ENCODE data around the gene SGMS1.
"Not testable (repeated sequence)": the region's sequence is repeated elsewhere in the genome, so short reads cannot be mapped to it uniquely, and the experiment has no call there.

Gene SGMS1

GRCh38 chr10:50575477-50576244 is 48.1 kb downstream of the SGMS1 start:
- no peak for TF ChIP-seq CTCF (conservative IDR thresholded peaks at IDR 0.05; ENCODE audit: low read depth, low read length)
- H3K4me3 ChIP-seq (ENCODE audit: low read depth, low read length): no peak overlapping the region
- no peak for DNase-seq (ENCODE audit: low read depth)

DNA sequence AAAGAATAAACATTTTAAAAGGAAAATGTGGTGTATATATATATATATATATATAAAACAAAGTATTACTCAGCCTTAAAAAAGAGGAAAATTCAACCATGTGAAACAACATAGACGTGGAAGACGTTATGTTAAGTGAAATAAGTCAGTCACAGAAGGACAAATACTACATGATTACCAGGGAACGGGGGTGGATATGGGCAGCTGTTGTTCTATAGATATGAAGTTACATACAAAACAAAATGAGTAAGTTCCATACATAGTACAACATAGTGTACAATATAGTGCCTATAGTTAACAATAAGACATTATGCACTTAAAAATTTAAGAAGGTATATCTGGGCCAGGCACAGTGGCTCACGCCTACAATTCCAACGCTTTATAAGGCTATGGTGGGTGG is 48.8 kb downstream of the SGMS1 start:
- H3K4me3 ChIP-seq (ENCODE audit: low read depth, low read length): no peak overlapping the region
- no peak for DNase-seq (ENCODE audit: low read depth)
- TF ChIP-seq CTCF (conservative IDR thresholded peaks at IDR 0.05; ENCODE audit: low read depth, low read length): no peak

DNA sequence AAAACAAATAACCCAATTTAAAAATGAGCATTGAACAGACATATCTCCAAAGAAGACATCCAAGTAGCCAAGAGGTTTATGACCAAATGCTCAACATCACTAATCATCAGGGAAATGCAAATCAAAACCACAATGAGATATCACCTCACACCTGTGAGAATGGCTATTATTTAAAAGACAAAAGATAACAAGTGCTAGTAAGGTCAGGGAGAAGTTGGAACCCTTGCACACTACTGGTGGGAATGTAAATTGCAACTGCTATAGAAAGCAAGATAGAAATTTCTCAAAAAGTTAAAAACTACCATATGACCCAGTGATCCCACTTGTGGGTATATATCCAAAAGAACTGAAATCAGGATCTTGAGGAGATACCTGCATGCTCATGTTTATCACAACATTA is 49.5 kb downstream of the SGMS1 start:
- DNase-seq (ENCODE audit: low read depth): no peak
- TF ChIP-seq CTCF (conservative IDR thresholded peaks at IDR 0.05; ENCODE audit: low read depth, low read length): peak; percentile 22
- no peak overlapping the region for H3K4me3 ChIP-seq (ENCODE audit: low read depth, low read length)

GRCh38 chr10:50572017-50572491 is 51.7 kb downstream of the SGMS1 start:
- H3K4me3 ChIP-seq (ENCODE audit: low read depth, low read length): no peak overlapping the region
- DNase-seq (ENCODE audit: low read depth): no peak
- no peak for TF ChIP-seq CTCF (conservative IDR thresholded peaks at IDR 0.05; ENCODE audit: low read depth, low read length)

GRCh38 chr10:50568750-50569149 is 55.0 kb downstream of the SGMS1 start:
- not testable (repeated sequence) for H3K4me3 ChIP-seq (ENCODE audit: low read depth, low read length); DNase-seq (ENCODE audit: low read depth)

GRCh38 chr10:50567384-50567783 is 56.4 kb downstream of the SGMS1 start:
- no peak for DNase-seq (ENCODE audit: low read depth)
- no peak overlapping the region for H3K4me3 ChIP-seq (ENCODE audit: low read depth, low read length)
- no peak for TF ChIP-seq CTCF (conservative IDR thresholded peaks at IDR 0.05; ENCODE audit: low read depth, low read length)

- TF ChIP-seq CTCF (conservative IDR thresholded peaks at IDR 0.05; ENCODE audit: low read depth, low read length): no peak
- no peak for DNase-seq (ENCODE audit: low read depth)
- no peak overlapping the region for H3K4me3 ChIP-seq (ENCODE audit: low read depth, low read length)
Measured at GRCh38 chr10:50566150-50566549, 57.6 kb downstream of the SGMS1 start.
